Ishikawa (cell line): ENCODE data around the gene IBSP.

Experiments used
- CREB1 ChIP-seq: IDR thresholded peaks from 2 replicates; pipeline ENCODE4 v1.6.1; 2012; ENCODE audit warnings: low read depth
- EGR1 ChIP-seq: IDR thresholded peaks from 2 replicates; pipeline ENCODE4 v1.6.1; 2012
- TAF1 ChIP-seq: IDR thresholded peaks from 2 replicates; pipeline ENCODE4 v1.6.1; 2012; ENCODE audit warnings: low read depth, mild to moderate bottlenecking
- TCF12 ChIP-seq: IDR thresholded peaks from 2 replicates; pipeline ENCODE4 v1.6.1; 2012; ENCODE audit warnings: low read depth
- TF ChIP-seq, protein P1 (sequence below): IDR thresholded peaks from 2 replicates; pipeline ENCODE4 v1.6.1; 2012

DNA sequence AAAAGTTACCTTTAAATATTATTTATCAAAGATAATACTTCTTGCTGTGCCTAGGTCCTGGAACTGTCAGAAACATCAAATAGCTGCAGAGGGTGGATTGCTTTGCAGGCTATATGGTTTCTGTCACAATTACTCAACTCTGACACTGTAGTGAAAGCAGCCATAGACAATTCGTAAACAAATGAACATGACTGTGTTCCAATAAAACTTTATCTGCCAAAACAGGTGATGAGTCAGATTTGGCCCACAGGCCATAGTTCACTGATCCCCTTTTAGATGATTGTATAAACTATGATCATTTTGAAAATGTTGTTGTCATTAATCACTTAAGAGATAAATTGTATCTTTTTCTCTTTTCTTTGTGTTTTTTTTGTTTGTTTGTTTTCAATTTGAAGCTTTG lies 25.0 kb downstream of the IBSP start:
- TF ChIP-seq CREB1 (no peak), TCF12 (no peak), EGR1 (no peak), TAF1 (no peak)
- TF ChIP-seq, protein P1, sequence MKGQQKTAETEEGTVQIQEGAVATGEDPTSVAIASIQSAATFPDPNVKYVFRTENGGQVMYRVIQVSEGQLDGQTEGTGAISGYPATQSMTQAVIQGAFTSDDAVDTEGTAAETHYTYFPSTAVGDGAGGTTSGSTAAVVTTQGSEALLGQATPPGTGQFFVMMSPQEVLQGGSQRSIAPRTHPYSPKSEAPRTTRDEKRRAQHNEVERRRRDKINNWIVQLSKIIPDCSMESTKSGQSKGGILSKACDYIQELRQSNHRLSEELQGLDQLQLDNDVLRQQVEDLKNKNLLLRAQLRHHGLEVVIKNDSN: no peak
